GM18873 (cell line): Measurements from ENCODE around the gene ULBP2.
"Not testable (repeated sequence)": the region's sequence is repeated elsewhere in the genome, so short reads cannot be mapped to it uniquely, and the experiment has no call there.

Experiments used
- ATAC-seq: cut with Tn5 transposase; IDR thresholded peaks from one replicate; pipeline ENCODE4 v1.9.1; 2021; ENCODE audit warnings: mild to moderate bottlenecking, moderate library complexity, moderate number of reproducible peaks; ENCODE audit not compliant: unreplicated experiment, low FRiP score

ULBP2 gene

DNA sequence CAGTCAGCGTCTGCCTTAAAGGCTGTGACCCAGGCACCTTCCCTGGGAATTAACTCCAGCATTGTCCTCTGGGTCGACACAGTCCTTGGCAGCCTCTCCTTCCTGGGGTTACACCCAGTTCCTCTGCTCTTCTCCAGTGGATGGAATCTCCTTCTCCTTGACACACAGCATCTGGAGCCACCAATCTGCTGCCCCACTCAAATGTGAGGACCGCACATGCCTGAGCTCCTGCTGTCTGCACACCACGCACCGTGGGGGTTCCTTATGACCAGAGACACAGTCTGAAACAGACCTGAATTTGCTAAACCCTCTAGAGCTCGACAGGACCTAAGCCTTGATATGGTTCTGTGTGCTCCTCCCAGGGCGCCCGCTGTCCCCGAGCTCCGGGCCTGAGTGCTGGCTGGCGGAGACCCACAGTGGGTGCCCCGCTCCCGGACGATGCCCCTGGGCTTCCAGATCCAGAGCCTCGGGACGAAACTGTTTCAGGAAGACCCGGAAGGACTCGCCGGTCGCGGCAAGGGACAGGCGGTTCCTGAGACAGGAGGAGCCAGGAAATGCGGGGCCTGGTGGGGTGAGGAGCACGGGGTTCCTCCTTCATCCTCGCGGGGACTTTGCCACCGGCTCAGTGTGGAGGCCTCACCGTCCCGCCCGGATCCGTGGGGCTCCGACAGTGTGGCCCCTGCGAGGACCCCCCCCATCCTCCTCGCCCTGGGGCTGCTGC is 16.4 kb upstream of the ULBP2 start:
- ATAC-seq, result no peak

DNA sequence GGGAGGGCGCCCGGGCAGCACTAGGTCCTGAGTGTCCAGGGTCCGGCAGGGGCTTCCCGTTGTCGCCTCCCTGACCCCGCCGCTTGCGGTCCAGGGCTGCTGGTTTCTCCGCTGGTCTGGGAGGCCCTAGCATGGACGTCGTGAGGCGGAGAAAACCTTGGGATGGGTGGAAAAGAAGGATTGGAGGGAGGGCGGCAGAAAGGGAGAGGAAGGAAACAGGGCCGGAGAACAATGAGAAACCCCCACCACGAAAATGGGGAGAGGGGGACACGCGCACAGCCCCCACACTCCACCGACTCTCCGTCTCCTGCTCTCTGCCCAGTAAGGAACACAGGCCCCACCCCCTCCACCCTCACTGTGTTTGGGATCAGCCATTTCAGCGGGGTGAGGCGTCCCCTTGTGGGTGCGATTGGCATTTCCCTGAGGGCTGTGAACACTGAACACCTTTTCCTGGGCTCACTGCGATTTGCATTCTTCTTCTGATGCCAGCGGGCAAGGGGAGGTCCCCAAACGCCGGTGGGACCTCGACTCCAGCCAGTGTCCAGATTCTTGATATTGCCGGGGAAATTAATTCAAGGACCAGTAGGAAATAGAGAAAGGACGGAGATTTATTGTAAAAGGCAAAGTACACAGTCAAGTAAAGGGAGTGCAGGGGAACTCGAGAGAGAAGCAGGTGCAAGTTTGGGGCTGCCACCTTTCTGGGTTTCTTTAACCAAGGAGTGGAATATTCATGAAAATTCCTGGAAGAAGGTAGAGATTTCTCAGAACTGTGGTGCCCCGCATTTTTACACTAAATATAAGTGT is 15.6 kb upstream of the ULBP2 start:
- ATAC-seq, result no peak

DNA sequence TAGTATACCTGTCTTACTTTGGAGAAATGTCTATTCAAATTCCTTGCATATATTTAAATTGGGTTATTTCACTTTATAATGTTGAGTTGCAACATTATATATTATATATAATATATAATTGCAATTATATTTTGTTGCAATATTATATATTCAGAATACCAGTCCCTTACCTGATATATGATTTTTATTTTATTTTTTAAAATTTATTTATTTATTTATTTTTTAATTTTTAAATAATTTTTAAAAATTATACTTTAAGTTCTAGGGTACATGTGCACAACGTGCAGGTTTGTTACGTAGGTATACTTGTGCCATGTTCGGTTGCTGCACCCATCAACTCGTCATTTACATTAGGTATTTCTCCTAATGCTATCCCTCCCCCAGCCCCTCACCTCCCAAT is 14.8 kb upstream of the ULBP2 start:
- ATAC-seq, result not testable (repeated sequence)

DNA sequence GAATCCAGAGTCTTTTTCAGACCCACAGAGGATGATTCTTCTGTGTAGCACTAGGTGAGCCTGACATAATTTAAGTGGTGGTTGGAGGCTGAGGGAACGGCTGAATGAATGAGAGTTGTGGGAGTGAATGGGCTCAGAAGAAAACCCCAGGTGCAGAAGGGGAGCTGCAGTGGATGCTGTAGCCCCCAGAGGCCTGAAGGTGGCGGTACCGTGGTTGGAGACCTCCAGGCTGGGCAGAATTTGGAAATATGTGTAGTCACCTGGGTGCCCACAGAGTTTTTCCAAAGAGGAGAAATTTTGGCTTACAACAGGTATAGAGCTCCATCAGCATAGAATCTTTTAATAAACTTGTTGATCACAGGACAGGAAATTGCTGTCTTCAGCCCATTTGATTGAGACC is 12.4 kb upstream of the ULBP2 start:
- ATAC-seq, result no peak

DNA sequence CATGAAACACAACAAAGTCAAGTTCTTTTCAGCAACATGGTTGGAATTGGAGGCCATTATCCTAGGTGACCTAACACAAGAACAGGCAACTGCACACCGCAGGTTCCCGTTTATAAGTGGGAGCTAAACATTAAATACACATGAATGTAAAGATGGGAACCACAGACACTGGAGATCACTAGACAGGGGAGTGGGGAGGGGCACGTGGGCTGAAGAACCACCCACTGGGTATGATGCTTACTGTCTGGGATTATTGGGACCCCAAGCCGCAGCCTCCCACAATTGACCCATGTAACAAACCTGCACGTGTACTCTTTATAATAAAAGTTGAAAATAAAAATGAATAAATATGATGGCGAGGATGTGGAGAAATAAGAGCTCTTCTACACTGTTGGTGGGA is 10.3 kb upstream of the ULBP2 start:
- no peak for ATAC-seq

DNA sequence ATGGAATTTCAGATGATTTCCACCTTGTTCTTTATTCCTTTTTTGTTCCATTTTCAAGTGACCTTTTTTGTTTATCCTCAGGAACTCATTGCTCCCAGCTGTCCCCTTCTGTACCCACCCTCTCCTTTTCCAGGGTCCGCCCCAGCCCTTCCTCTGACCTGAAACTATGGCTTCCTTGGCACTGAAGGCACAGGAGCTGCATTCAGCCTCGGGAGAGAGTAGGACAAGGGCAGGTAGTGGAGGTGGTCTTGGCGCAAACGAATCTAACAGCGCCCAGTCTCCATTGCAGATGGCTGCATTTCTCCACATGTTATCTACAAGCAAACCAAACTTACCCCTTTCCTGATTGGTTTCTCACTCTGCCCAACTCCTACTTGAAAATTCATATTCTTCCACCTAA is 8.8 kb upstream of the ULBP2 start:
- no peak for ATAC-seq

DNA sequence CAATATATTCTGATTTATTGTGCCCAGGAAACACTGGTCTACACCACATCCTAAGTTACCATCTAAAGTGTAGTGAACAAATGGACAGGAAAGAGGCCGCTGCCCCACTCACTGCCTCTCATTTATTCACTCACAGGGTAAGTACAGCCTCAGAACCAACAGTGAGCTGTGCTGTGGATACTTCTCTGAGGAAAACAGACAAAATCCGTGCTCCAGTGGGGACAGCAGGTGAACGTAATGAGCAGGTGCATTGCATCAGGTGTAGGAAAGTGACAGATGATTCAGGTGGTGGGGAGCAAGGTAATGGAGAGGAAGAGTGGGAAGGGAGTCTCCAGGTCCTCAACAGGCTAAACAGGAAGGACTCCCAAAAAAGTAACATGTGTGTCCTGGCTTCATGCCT is 8.4 kb upstream of the ULBP2 start:
- ATAC-seq, result no peak

DNA sequence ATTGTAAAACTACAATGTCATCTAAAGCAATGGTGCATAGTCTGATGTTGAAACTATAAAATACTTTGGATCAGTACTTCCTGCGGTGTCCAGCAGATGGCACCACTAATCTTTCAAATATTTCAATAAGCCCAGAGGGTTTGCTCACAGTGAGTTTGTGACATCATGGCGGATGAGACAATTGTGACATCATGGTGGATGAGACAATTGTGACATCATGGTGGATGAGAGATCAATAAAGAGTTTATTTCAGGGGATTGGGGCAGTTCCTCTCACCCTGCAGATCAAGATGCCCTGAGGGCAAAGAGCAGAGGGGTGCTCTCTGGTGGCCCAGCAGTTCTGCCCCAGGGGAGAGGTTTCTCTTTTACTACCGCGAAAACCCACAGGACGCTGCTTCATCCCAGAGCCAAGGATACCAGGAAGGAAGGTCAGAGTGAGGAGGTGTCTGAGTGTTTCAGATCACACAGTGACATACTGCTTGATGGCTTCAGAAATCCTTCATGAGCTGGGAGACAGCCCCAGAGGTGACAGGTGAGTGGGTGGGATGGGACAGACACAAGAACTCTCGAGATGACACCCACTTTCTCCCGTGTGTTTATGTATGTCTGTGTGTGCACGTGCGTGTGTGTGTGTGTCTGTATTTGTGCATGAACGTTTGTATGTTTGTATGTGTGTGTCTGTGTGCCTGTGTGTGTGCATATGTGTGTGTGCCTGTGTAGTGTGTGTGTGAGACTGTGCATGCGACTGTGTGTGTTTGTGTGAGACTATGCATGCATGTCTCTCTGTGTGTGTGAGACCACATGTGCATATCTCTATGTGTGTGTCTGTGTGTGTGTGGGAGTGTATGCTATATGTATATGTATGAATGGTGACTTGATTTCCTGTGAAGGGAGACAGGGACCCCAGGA is 7.3 kb upstream of the ULBP2 start:
- no peak for ATAC-seq

DNA sequence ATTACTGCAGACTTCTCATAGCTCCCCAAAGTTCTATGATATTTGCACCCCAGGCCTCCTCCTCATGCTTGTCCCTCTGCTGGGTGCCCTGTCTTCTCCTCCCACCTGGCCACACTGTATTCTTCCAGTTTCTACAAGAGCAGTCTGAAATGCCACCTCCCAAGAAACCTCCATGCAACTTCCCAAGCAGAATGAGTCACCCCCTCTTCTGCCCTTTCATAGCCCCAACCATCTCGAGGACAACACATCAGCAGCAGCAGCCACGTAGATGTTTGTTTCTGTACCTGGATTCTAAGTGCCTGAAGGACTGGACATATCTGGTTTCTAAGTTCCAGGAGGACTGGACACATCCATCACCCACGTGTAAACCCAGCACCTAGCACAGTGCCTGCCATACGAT is 6.6 kb upstream of the ULBP2 start:
- no peak for ATAC-seq

DNA sequence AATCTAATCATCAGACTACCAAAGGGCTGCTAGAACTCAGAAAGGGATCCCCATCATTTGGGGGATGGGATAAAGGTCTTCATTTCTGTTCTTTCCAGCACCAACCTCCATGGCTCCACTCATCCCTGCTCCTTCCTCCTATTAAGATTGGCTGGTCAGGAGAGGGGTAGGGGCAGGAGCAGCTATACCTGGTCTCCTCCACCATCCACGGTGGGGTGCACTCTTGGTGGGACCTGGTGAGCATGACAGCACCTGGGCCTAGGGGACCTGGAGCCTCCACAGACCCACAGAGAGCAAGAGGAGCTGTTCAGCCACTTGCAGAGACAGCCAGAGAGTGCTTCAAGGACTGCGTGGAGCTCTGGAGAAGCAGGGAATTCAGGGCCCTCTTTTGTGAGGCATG is 6.1 kb upstream of the ULBP2 start:
- no peak for ATAC-seq

DNA sequence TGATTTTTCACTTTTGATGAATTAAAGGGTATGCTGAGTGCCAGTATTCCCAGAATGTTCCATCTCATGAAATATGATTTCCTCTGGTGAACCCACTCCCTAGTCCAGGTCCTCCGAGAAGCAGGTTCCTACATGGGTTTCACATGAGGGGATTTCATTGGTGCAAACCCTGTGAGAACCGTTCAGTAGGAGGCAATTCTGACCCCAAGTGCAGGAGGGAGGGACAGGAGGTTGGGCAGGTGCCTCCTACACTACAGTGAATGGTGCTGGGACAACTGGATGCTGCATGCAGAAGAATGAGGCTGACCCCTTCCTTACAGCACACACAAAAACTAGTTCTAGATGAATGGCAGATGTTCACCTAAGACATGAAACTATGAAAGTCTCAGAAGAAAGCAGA is 5.1 kb upstream of the ULBP2 start:
- ATAC-seq, result no peak

DNA sequence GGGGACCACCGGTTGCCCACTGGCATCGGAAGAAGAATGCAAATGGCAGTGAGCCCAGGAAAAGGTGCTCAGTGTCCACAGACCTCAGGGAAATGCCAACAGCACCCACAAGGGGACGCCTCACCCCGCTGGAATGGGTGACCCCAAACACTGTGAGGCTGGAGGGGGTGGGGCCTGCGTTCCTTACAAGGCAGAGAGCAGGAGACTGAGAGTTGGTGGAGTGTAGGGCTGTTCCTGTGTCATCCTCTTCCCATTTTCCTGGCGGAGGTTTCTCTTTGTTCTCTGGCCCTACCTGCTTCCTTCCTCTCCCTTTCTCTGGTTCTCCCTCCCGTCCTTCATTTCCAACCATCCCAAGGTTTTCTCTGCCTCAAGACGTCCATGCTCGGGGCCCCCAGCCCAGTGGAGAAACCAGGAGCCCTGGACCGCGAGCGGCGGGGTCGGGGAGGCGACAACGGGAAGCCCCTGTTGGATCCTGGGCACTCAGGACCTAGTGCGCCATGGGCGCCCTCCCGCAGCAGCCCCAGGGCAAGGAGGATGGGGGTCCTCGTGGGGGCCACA is 3.7 kb upstream of the ULBP2 start:
- ATAC-seq, result not testable (repeated sequence)

DNA sequence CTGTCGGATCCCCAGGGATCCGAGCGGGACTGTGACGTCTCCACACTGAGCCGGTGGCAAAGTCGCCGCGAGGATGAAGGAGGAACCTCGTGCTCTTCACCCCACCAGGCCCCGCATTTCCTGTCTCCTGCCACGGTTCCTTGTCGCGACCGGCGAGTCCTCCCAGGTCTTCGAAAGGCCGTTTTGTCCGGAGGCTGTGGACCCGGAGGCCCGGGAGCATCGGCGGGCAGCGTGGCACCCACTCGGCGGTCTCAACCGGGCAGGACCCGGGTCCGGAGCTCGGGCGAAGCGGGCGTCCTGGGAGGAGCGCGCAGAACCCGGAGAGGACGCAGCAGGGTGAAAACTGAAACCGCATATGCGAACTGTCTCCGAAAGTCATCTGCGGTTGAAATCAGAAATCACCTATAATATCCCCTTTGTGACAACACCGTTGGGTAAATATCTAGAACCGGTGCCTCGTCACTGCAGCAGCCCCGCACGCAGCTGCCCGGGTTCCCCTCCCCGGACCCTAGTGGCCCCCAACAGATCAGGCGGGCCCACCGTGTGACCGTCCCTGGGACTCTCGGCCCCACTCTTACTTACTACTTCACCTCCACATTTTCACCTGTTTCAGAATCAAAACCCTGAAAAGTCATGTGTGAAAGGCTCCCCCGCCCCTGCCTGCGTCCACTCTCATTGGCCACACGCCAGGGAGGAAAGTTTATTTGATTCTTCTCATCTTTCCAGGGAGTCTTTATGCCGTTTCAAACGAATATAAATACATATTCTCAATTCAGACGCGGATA is 3.1 kb upstream of the ULBP2 start:
- peak; percentile 86 for ATAC-seq

DNA sequence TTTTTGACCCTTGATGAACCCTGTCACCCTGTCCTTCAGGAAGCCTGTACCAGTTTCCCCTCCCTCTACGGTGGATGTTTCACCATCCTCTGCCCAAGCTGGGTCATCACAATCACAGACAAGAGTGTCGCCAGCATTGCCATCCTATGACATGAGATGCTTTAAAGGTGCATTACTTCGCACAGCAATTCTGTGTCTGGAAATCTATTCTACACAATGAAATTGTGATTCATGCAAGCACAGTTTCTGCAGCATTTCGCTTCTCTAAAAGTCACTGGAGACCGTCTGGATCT is 2.5 kb upstream of the ULBP2 start:
- no peak for ATAC-seq

DNA sequence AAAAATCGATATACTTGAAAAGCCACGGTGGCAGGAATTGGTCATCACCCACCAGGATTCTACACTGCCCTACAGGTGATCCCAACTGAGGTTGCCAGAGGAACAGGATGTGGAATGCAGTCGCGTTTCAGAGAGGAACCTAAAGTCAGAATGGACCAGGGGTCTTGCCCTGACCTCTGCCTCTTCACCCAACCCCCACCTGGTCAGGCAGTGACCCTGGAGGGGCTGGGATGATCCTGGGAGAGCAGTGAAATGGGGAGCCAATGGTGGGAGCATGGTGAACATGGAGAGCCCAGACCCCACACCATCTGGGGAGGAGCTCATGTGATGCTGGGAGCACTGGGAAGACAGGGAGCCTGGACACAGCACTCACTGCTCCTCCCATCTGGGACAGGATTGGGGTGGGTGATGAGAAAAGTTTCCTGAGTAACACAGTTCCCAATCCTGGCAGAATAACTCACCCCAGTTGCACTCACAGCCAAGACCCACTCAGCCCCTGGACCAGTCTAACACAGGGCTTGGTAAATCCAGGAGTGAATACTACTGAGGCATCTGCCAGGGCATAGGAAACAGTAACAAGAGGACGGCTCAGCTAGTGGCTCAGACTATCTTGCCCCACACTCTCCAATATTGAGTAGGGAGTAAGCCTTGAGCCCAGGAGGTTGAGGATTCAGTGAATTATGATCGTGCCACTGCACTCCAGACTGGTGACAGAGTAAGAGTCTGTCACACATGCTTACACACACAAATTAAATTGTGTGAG is 1.7 kb upstream of the ULBP2 start:
- no peak for ATAC-seq

DNA sequence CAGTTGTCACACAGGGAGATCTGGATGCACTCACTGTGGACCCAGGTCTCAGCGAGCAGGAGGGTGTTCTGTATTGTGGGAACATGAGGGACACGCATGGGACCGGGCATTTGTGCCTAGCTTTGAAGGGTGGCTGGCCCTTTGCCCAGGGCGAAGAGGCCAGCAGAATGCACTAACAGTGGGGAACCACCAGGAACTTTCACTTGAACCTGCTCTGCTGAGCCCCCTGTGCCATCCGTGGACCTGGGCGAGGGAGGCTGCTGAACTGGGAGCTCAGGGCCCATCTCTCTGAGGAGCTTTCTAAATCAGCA is 1.2 kb upstream of the ULBP2 start:
- no peak for ATAC-seq

DNA sequence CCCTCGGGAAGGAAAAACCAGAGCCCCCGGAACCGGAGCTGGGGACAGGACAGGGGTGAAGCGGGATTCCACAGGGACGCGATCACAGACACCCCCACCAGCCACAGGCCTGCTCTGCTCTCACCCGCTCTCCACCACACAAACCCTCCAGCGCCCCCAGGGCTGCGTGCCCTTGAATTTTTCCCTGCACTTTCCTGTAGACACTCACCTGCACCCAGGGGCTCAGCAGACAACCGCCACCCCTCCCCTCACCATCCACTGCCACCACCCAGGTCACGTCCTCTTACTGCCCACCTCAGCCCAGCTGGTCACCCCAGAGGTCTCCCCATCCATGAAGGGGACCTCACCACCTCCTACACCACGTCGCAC is 631 bp downstream of the ULBP2 start:
- no peak for ATAC-seq

DNA sequence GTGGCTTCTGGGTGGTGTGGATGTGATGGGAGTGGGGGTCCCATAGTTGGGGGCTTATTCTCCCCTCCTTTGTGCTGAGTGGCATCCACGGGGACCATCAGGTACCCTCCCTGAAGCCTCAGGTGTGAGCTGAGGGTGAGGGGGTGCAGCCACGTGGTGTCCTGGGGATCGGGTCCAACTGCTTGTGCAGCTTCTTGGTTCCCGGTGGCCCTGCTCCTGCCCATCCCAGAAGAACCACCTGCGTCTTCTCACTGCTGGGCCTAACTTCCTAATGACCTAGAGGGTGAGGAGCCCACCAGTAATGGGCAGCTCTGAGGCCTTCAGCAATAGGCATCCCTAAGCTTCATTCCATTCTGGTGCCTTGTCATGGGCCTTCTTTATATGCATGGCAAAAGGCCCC is 1.5 kb downstream of the ULBP2 start:
- not testable (repeated sequence) for ATAC-seq

DNA sequence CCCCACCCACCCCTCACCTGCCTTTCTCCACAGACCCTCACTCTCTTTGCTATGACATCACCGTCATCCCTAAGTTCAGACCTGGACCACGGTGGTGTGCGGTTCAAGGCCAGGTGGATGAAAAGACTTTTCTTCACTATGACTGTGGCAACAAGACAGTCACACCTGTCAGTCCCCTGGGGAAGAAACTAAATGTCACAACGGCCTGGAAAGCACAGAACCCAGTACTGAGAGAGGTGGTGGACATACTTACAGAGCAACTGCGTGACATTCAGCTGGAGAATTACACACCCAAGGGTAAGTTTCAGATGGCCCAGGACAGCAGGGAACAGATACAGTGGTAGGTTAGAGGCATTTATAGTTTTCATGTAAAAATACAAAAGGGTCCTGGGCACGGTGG is 3.5 kb downstream of the ULBP2 start:
- not testable (repeated sequence) for ATAC-seq

DNA sequence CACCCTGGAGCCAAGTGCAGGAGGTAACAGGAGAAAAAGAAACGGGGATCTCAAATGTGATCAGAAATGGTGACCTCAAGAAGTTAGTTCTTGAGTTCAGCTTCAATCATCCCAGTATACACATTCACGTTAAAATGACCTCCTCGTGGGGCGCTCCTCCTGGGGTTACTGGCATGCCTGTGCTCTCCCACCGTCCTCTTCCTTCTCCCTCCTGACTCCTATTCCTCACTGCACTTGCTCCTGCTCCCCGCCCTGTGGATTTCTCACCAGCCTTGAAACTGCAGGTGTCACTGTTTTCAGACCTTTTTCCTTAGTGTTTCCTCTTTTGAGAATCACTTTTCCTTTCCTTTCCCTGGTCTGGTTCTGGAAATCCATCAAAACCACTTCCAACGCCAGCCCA is 4.8 kb downstream of the ULBP2 start:
- not testable (repeated sequence) for ATAC-seq
